Endodermal cell (in vitro differentiated cells): ENCODE data around the gene BHLHE40. TPM values are rescaled to one million over a fixed set of nuclear protein-coding genes. Genes with fewer than 3 reads are reported as not detected.

Source experiments
- DNase-seq: peaks from one replicate; pipeline ENCODE4 v3.0.0-alpha.2; 2017
- H3K27ac ChIP-seq: 2 replicates; pipeline ENCODE4 v1.5.1; 2013; ENCODE audit warnings: mild to moderate bottlenecking, low read depth, low read length, moderate library complexity
- H3K27me3 ChIP-seq: 2 replicates; pipeline ENCODE4 v1.6.1; 2013; ENCODE audit warnings: mild to moderate bottlenecking, low read length, moderate library complexity; ENCODE audit not compliant: insufficient read depth, control insufficient read depth, poor library complexity, severe bottlenecking
- H3K36me3 ChIP-seq: 2 replicates; pipeline ENCODE4 v1.7.0; 2013; ENCODE audit warnings: mild to moderate bottlenecking, low read length, moderate library complexity; ENCODE audit not compliant: control insufficient read depth, insufficient read depth
- H3K4me1 ChIP-seq: one replicate; pipeline ENCODE4 v1.7.0; 2013; ENCODE audit warnings: low read length; ENCODE audit not compliant: control insufficient read depth, insufficient read depth
- H3K4me3 ChIP-seq: 2 replicates; pipeline ENCODE4 v1.5.1; 2013; ENCODE audit warnings: mild to moderate bottlenecking, low read length, moderate library complexity
- H3K9ac ChIP-seq: 2 replicates; pipeline ENCODE4 v1.6.1; 2013; ENCODE audit warnings: mild to moderate bottlenecking, low read length, moderate library complexity; ENCODE audit not compliant: poor library complexity, severe bottlenecking; ENCODE audit errors: extremely low read depth
- H3K9me3 ChIP-seq: 2 replicates; pipeline ENCODE4 v1.6.1; 2013; ENCODE audit warnings: mild to moderate bottlenecking, low read length, moderate library complexity; ENCODE audit not compliant: control insufficient read depth
- H3K27ac Mint-ChIP-seq: 2 replicates; pipeline ENCODE4 v1.8.0; 2020; ENCODE audit warnings: mixed read lengths
- H3K27me3 Mint-ChIP-seq: 2 replicates; pipeline ENCODE4 v1.8.0; 2021; ENCODE audit warnings: mild to moderate bottlenecking, mixed read lengths; ENCODE audit not compliant: insufficient read depth
- H3K36me3 Mint-ChIP-seq: 2 replicates; pipeline ENCODE4 v1.8.0; 2020; ENCODE audit warnings: low read depth, mixed read lengths
- H3K4me1 Mint-ChIP-seq: 2 replicates; pipeline ENCODE4 v1.8.0; 2020; ENCODE audit warnings: mixed read lengths
- H3K4me3 Mint-ChIP-seq: 2 replicates; pipeline ENCODE4 v1.8.0; 2020; ENCODE audit warnings: mild to moderate bottlenecking, moderate library complexity, mixed read lengths
- H3K9me3 Mint-ChIP-seq: 2 replicates; pipeline ENCODE4 v1.8.0; 2020; ENCODE audit warnings: mild to moderate bottlenecking, mixed read lengths
- WGBS, 2 experiments: methylation state at CpG; one replicate each; pipeline versions ENCODE4 v1.1.5 to v1.1.7; 2013; ENCODE audit warnings: missing lambda C conversion rate in 2 of 2, mixed read lengths in 1 of 2; ENCODE audit not compliant: insufficient coverage in 1 of 2, insufficient read length in 1 of 2; 5-methylcytosine and 5-hydroxymethylcytosine counted together
- total RNA-seq, 2 donors: library from RNA; stranded (reverse); fragmentation: NEBNext Ultra II Directional in 1 of 2; extraction: Animal tissue kit (Norgen Biotek cat#: 25700) in 1 of 2; gene quantifications; 2 replicates in 1 of 2; 3 replicates in 1 of 2; pipeline ENCODE4 v1.2.1, GENCODE V29; 2021
- TF ChIP-seq, protein P1 (sequence below): fragments of 200-600 bp; sonication (generic); conservative IDR thresholded peaks from 2 replicates; pipeline ENCODE4 v1.5.0; 2021; ENCODE audit warnings: antibody characterized with exemption, mild to moderate bottlenecking

BHLHE40 gene
- total RNA-seq, 2 donors from 2014 or later: 2.6 to 2.9 TPM

DNA sequence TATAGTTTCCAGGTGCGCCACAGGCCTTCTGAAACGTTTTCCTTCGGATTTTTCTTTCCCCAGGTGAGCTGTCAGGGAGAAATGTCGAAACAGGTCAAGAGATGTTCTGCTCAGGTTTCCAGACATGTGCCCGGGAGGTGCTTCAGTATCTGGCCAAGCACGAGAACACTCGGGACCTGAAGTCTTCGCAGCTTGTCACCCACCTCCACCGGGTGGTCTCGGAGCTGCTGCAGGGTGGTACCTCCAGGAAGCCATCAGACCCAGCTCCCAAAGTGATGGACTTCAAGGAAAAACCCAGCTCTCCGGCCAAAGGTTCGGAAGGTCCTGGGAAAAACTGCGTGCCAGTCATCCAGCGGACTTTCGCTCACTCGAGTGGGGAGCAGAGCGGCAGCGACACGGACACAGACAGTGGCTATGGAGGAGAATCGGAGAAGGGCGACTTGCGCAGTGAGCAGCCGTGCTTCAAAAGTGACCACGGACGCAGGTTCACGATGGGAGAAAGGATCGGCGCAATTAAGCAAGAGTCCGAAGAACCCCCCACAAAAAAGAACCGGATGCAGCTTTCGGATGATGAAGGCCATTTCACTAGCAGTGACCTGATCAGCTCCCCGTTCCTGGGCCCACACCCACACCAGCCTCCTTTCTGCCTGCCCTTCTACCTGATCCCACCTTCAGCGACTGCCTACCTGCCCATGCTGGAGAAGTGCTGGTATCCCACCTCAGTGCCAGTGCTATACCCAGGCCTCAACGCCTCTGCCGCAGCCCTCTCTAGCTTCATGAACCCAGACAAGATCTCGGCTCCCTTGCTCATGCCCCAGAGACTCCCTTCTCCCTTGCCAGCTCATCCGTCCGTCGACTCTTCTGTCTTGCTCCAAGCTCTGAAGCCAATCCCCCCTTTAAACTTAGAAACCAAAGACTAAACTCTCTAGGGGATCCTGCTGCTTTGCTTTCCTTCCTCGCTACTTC lies 3.8 kb downstream of the BHLHE40 start:
- peaks cover 35% of the 10 kb centered on the region for H3K27me3 Mint-ChIP-seq
- Histone ChIP-seq H3K36me3 (peaks cover 32% of the 10 kb centered on the region), H3K4me1 (peaks cover 11% of the 10 kb centered on the region), H3K4me3 (peak overlapping the region; percentile 95), H3K27me3 (no peaks in the 10 kb centered on the region), H3K27ac (no peak overlapping the region), H3K9ac (no peak overlapping the region), H3K9me3 (no peaks in the 10 kb centered on the region)
- TF ChIP-seq, protein P1, sequence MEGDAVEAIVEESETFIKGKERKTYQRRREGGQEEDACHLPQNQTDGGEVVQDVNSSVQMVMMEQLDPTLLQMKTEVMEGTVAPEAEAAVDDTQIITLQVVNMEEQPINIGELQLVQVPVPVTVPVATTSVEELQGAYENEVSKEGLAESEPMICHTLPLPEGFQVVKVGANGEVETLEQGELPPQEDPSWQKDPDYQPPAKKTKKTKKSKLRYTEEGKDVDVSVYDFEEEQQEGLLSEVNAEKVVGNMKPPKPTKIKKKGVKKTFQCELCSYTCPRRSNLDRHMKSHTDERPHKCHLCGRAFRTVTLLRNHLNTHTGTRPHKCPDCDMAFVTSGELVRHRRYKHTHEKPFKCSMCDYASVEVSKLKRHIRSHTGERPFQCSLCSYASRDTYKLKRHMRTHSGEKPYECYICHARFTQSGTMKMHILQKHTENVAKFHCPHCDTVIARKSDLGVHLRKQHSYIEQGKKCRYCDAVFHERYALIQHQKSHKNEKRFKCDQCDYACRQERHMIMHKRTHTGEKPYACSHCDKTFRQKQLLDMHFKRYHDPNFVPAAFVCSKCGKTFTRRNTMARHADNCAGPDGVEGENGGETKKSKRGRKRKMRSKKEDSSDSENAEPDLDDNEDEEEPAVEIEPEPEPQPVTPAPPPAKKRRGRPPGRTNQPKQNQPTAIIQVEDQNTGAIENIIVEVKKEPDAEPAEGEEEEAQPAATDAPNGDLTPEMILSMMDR: no peak
- peak; percentile 60 for DNase-seq
- H3K27ac Mint-ChIP-seq: no peak overlapping the region
- WGBS, 2 experiments: 90 to 95% methylated on average over 36 to 40 of the region's 40 CpGs
- H3K36me3 Mint-ChIP-seq: peaks cover 4% of the 10 kb centered on the region
- H3K4me1 Mint-ChIP-seq: peaks cover 28% of the 10 kb centered on the region
- H3K9me3 Mint-ChIP-seq: no peaks in the 10 kb centered on the region
- no peak overlapping the region for H3K4me3 Mint-ChIP-seq

DNA sequence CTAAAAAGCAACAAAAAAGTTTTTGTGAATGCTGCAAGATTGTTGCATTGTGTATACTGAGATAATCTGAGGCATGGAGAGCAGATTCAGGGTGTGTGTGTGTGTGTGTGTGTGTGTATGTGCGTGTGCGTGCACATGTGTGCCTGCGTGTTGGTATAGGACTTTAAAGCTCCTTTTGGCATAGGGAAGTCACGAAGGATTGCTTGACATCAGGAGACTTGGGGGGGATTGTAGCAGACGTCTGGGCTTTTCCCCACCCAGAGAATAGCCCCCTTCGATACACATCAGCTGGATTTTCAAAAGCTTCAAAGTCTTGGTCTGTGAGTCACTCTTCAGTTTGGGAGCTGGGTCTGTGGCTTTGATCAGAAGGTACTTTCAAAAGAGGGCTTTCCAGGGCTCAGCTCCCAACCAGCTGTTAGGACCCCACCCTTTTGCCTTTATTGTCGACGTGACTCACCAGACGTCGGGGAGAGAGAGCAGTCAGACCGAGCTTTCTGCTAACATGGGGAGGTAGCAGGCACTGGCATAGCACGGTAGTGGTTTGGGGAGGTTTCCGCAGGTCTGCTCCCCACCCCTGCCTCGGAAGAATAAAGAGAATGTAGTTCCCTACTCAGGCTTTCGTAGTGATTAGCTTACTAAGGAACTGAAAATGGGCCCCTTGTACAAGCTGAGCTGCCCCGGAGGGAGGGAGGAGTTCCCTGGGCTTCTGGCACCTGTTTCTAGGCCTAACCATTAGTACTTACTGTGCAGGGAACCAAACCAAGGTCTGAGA lies 4.7 kb downstream of the BHLHE40 start:
- 28 to 54% methylated on average over 7 to 16 of the region's 16 CpGs for WGBS, 2 experiments
- Mint-ChIP-seq H3K36me3 (peaks cover 4% of the 10 kb centered on the region), H3K9me3 (no peaks in the 10 kb centered on the region), H3K27ac (peak overlapping the region; percentile 42), H3K4me3 (no peak overlapping the region), H3K4me1 (peaks cover 28% of the 10 kb centered on the region), H3K27me3 (peaks cover 35% of the 10 kb centered on the region)
- Histone ChIP-seq H3K36me3 (peaks cover 32% of the 10 kb centered on the region), H3K27ac (no peak overlapping the region), H3K9ac (no peak overlapping the region), H3K4me1 (peaks cover 11% of the 10 kb centered on the region), H3K9me3 (no peaks in the 10 kb centered on the region), H3K4me3 (peak overlapping the region; percentile 95), H3K27me3 (no peaks in the 10 kb centered on the region)
- TF ChIP-seq, protein P1: no peak
- peak; percentile 70 for DNase-seq

DNA sequence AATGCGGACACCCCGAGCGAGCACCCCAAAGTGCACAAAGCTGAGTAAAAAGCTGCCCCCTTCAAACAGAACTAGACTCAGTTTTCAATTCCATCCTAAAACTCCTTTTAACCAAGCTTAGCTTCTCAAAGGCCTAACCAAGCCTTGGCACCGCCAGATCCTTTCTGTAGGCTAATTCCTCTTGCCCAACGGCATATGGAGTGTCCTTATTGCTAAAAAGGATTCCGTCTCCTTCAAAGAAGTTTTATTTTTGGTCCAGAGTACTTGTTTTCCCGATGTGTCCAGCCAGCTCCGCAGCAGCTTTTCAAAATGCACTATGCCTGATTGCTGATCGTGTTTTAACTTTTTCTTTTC lies 5.3 kb downstream of the BHLHE40 start:
- peaks cover 28% of the 10 kb centered on the region for H3K4me1 Mint-ChIP-seq
- H3K4me3 Mint-ChIP-seq: no peak overlapping the region
- no peaks in the 10 kb centered on the region for H3K27me3 ChIP-seq
- H3K27ac Mint-ChIP-seq: no peak overlapping the region
- no peak for DNase-seq
- no peak overlapping the region for H3K27ac ChIP-seq
- no peaks in the 10 kb centered on the region for H3K9me3 Mint-ChIP-seq
- peak overlapping the region; percentile 95 for H3K4me3 ChIP-seq
- H3K4me1 ChIP-seq: peaks cover 11% of the 10 kb centered on the region
- peaks cover 4% of the 10 kb centered on the region for H3K36me3 Mint-ChIP-seq
- no peak overlapping the region for H3K9ac ChIP-seq
- TF ChIP-seq, protein P1: no peak
- peaks cover 32% of the 10 kb centered on the region for H3K36me3 ChIP-seq
- no peaks in the 10 kb centered on the region for H3K9me3 ChIP-seq
- H3K27me3 Mint-ChIP-seq: peaks cover 32% of the 10 kb centered on the region
- 87 to 92% methylated on average over 8 to 9 of the region's 9 CpGs for WGBS, 2 experiments
